ENCODE data around the gene PIK3CB. TPM values are rescaled to one million over a fixed set of nuclear protein-coding genes. Genes with fewer than 3 reads are reported as not detected.

PIK3CB gene
- total and polyA plus RNA-seq, 11 donors: 6.9 to 38.1 (median 29.4) TPM

DNA sequence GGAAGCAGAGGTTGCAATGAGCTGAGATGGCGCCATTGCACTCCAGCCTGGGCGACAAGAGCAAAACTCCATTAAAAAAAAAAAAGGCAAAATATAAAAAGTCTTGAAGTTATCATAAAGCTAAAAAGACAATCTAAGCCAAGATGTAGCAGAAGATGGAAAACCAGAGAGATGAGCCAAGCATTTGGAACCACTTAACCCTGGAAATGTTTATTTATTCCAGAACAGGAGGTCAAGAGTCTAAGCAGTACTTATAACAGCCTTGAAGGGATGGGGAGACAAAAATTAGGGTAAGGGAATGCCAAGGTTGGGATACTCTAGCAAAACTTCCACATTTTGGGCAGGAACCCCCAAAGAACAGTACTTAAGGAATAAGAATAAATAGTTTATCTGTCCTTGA lies 196.1 kb downstream of the PIK3CB start:
- H3K27me3 ChIP-seq: no peaks in the 10 kb centered on the region
- no peak overlapping the region for H3K27ac ChIP-seq
- H3K9me3 ChIP-seq: peaks cover 0 to 50% (median 13%) of the 10 kb centered on the region in 12 donors
- WGBS, 4 donors: 90 to 95% (median 94%) methylated on average over 2 of the region's 2 CpGs
- no peaks in the 10 kb centered on the region for H3K4me1 ChIP-seq
- ATAC-seq (no peak), DNase-seq (no peak)
- intact Hi-C loops (cut with DNase I): no loop called here
- H3K4me3 ChIP-seq: no peak overlapping the region
- TF ChIP-seq CTCF (IDR thresholded peaks at IDR 0.05): no peak
- no peak for TF ChIP-seq POLR2A (IDR thresholded peaks at IDR 0.05)
- peaks cover 0 to 9% (median 0%) of the 10 kb centered on the region in 9 donors for H3K36me3 ChIP-seq

DNA sequence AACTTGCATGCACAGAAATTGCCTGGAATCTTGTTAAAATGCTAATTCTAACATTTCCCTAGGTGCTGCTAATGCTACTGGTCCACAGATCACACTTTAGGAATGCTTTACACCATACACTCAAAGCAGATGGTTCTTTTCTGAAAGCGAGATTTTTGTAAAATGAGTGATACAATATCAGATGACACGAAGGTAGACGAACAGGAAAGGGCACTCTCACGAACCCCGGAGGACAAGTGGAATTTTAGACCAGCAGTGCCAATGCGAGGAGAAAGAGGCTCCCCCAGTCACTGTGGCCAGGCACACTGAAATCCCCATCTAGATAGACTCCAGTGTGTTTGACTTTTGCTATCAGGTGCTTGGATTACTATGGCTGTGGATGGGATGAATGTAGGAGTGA lies 205.2 kb downstream of the PIK3CB start:
- intact Hi-C loops (cut with DNase I): no loop called here
- Histone ChIP-seq H3K4me3 (no peak overlapping the region), H3K36me3 (peaks cover 0 to 52% (median 21%) of the 10 kb centered on the region in 9 donors), H3K9me3 (no peaks in the 10 kb centered on the region), H3K27ac (no peak overlapping the region), H3K4me1 (no peaks in the 10 kb centered on the region), H3K27me3 (no peaks in the 10 kb centered on the region)
- DNase-seq (no peak), ATAC-seq (no peak)
- 77 to 83% (median 79%) methylated on average over 6 of the region's 6 CpGs for WGBS, 4 donors
- no peak for TF ChIP-seq POLR2A (IDR thresholded peaks at IDR 0.05)
- no peak for TF ChIP-seq CTCF (IDR thresholded peaks at IDR 0.05)

DNA sequence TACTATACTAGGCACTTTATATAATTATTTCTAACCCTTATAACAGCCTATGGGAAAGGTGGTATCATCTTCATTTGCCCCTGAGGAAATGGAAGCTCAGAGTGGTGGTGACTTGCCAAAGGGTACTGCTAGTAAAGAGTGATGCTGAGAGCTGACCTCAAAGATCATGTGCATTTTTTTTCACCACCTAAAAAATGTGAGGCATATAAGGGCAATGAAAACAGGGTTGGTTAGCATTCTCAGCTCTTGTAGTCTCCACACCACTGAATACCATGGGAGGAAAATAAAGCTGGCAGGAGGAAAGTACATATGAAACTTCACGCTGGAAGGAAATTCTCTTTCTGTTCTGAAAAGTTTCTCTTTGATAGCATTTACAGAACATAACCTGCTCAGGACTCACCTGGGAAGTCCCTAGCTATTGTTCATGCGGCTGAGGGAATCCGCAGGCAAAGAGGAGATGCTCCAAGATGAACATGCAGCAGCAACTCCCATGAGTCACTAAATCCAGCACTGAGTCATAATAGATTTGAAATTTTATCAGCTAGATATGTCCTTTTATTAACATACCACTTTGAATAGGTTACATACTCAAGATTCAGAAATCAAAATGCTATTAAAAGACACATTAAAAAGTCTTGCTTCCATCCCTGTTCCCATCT lies 208.9 kb downstream of the PIK3CB start:
- Histone ChIP-seq H3K4me1 (no peaks in the 10 kb centered on the region), H3K27me3 (no peaks in the 10 kb centered on the region), H3K9me3 (no peaks in the 10 kb centered on the region), H3K36me3 (peaks cover 0 to 22% (median 15%) of the 10 kb centered on the region in 9 donors), H3K4me3 (no peak overlapping the region), H3K27ac (no peak overlapping the region)
- DNase-seq: no peak
- no peak for TF ChIP-seq CTCF (IDR thresholded peaks at IDR 0.05)
- TF ChIP-seq POLR2A (IDR thresholded peaks at IDR 0.05): no peak
- ATAC-seq: no peak
- intact Hi-C loops (cut with DNase I): no loop called here
- 95 to 97% (median 96%) methylated on average over 3 of the region's 3 CpGs for WGBS, 4 donors

DNA sequence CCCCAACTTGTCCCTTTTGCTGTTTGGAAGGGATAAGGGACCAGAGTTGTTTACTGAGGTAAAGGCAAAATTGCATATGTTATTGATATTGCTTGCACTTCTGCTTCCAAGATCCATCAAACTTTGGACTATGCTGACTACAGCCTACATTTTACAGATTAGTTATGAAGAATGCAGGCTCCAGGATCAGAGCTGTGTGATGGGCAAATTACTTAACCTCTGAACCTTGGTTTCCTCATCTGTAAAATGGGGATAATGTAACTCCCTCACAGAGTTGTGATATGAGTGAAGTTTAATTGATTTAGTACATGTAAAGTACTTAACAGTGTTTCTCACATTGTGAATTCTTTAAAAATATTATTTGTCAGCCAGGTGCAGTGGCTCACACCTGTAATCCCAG lies 210.2 kb downstream of the PIK3CB start:
- H3K36me3 ChIP-seq: peaks cover 0 to 13% (median 6%) of the 10 kb centered on the region in 9 donors
- H3K27ac ChIP-seq: no peak overlapping the region
- H3K4me1 ChIP-seq: no peaks in the 10 kb centered on the region
- no peaks in the 10 kb centered on the region for H3K9me3 ChIP-seq
- no peak overlapping the region for H3K4me3 ChIP-seq
- DNase-seq (no peak), ATAC-seq (no peak)
- TF ChIP-seq CTCF (IDR thresholded peaks at IDR 0.05) (no peak), POLR2A (IDR thresholded peaks at IDR 0.05) (no peak)
- intact Hi-C loops (cut with DNase I): no loop called here
- no peaks in the 10 kb centered on the region for H3K27me3 ChIP-seq

Data from heart left ventricle (tissue), 16 donors.